Gastroesophageal sphincter (tissue), 3 donors: Measurements from ENCODE around the gene MSL3B.

Source experiments
- CTCF ChIP-seq, 4 experiments: fragments of 200-600 bp in 2 of 4; fragments of 450-650 bp in 2 of 4; sonication (generic) in 1 of 4; IDR thresholded peaks; one replicate each; pipeline ENCODE4 v1.5.1; 2017 to 2019; ENCODE audit warnings: antibody characterized with exemption in 4 of 4, mild to moderate bottlenecking in 2 of 4, moderate library complexity in 2 of 4
- POLR2A ChIP-seq, 2 donors: fragments of 450-650 bp; IDR thresholded peaks; one replicate each; pipeline ENCODE4 v1.6.1; 2017; ENCODE audit warnings: antibody characterized with exemption in 2 of 2, mild to moderate bottlenecking in 2 of 2, moderate library complexity in 1 of 2
- POLR2AphosphoS5 ChIP-seq: sonication (generic); formaldehyde crosslinking; IDR thresholded peaks from one replicate; pipeline ENCODE4 v1.6.1; 2017; ENCODE audit warnings: antibody characterized with exemption

- TF ChIP-seq POLR2A (IDR thresholded peaks at IDR 0.05) (no peak), POLR2AphosphoS5 (no peak), CTCF (IDR thresholded peaks at IDR 0.05) (no peak)
Measured at GRCh38 chr2:233820774-233821105, 47.4 kb downstream of the MSL3B start.
